Fibroblast of lung (primary cell): Measurements from ENCODE around the gene RET. TPM values are rescaled to one million over a fixed set of nuclear protein-coding genes. Genes with fewer than 3 reads are reported as not detected.

Source experiments
- DNase-seq, 2 donors: peaks; one replicate each; pipeline versions ENCODE4 v3.0.0 to v3.0.0-alpha.2; 2010; ENCODE audit warnings: low read depth in 2 of 2
- H2AFZ ChIP-seq: 2 replicates; pipeline ENCODE4 v1.5.1; 2012; ENCODE audit warnings: low read length, control low read depth, inconsistent platforms
- H3K27ac ChIP-seq: 2 replicates; pipeline ENCODE4 v1.5.1; 2011; ENCODE audit warnings: low read length, control low read depth; ENCODE audit not compliant: insufficient read depth
- H3K27me3 ChIP-seq: 2 replicates; pipeline ENCODE4 v1.5.1; 2011; ENCODE audit warnings: mild to moderate bottlenecking, low read length; ENCODE audit not compliant: control insufficient read depth, insufficient read depth
- H3K36me3 ChIP-seq: 2 replicates; pipeline ENCODE4 v1.5.1; 2011; ENCODE audit warnings: low read length; ENCODE audit not compliant: control insufficient read depth, insufficient read depth
- H3K4me1 ChIP-seq: 2 replicates; pipeline ENCODE4 v1.5.1; 2011; ENCODE audit warnings: low read length; ENCODE audit not compliant: control insufficient read depth, insufficient read depth; ENCODE audit errors: extremely low read depth
- H3K4me2 ChIP-seq: 2 replicates; pipeline ENCODE4 v1.5.1; 2011; ENCODE audit warnings: low read length, control low read depth; ENCODE audit not compliant: insufficient read depth; ENCODE audit errors: extremely low read depth
- H3K4me3 ChIP-seq, 4 experiments: fragments of 200-600 bp in 1 of 4; sonication (generic) in 1 of 4; replicated peaks in 1 of 4; 2 replicates each; pipeline ENCODE4 v1.5.1; 2011 to 2016; ENCODE audit warnings: low read length in 4 of 4, low read depth in 3 of 4, mild to moderate bottlenecking in 3 of 4, control low read depth in 2 of 4, inconsistent platforms in 1 of 4, mixed read lengths in 1 of 4; ENCODE audit not compliant: insufficient read depth in 1 of 4; ENCODE audit errors: control extremely low read depth in 1 of 4
- H3K79me2 ChIP-seq: 2 replicates; pipeline ENCODE4 v1.5.1; 2012; ENCODE audit warnings: mild to moderate bottlenecking, low read length, inconsistent platforms; ENCODE audit not compliant: control insufficient read depth, insufficient read depth
- H3K9ac ChIP-seq: 2 replicates; pipeline ENCODE4 v1.5.1; 2011; ENCODE audit warnings: mild to moderate bottlenecking, low read length, control low read depth; ENCODE audit not compliant: insufficient read depth
- H3K9me3 ChIP-seq: 2 replicates; pipeline ENCODE4 v1.5.1; 2012; ENCODE audit warnings: low read depth, low read length; ENCODE audit not compliant: control insufficient read depth, insufficient read depth
- H4K20me1 ChIP-seq: 2 replicates; pipeline ENCODE4 v1.5.1; 2011; ENCODE audit warnings: low read length; ENCODE audit not compliant: control insufficient read depth, insufficient read depth; ENCODE audit errors: extremely low read depth
- CTCF ChIP-seq, 2 donors: IDR thresholded peaks in 1 of 2; conservative IDR thresholded peaks in 1 of 2; 1 replicate in 1 of 2; 2 replicates in 1 of 2; pipeline ENCODE4 v1.5.1; 2011 to 2012; ENCODE audit warnings: low read length in 2 of 2, control low read depth in 1 of 2, inconsistent platforms in 1 of 2, low read depth in 1 of 2, mild to moderate bottlenecking in 1 of 2
- EZH2 ChIP-seq: IDR thresholded peaks from 2 replicates; pipeline ENCODE4 v1.5.1; 2012; ENCODE audit warnings: low read length, control low read depth, mild to moderate bottlenecking; ENCODE audit errors: missing control alignments
- polyA plus RNA-seq, 2 donors: library from polyadenylated mRNA; depleted of rRNA in 1 of 2; stranded (reverse) in 1 of 2; unstranded in 1 of 2; fragments of >200 nt; gene quantifications; 2 replicates each; pipeline ENCODE4 v1.2.1, GENCODE V29; 2011 to 2012; ENCODE audit warnings: missing spikeins in 1 of 2
- total RNA-seq: library from RNA; depleted of rRNA; stranded (reverse); fragments of >200 nt; gene quantifications from 2 replicates; pipeline ENCODE4 v1.2.1, GENCODE V29; 2014

RET gene
- total and polyA plus RNA-seq, 2 donors (not counting 1 experiment from before 2014, with no cell fraction given) = 0.08 to 0.83 TPM

DNA sequence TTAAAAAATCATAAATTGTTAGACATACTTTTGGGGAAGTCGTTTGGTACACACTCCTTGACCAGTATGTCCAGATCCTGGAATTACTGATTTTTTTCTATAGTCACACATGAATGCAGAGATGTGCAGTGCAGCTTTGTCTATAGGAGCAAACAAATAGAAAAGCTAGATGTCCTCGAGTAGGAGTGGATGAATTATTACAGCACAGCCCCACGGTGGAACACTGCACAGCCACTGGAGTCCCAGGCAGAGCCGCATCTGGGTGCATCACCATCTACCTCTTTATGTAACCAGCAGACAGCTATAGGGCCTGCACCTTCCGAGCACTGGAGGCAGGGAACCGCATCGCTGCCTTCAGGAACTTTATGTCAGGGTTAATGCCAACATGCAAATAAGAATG is 17.0 kb upstream of the RET start:
- Histone ChIP-seq H3K36me3 (no peaks in the 10 kb centered on the region), H4K20me1 (no peaks in the 10 kb centered on the region), H3K79me2 (no peaks in the 10 kb centered on the region), H3K9ac (no peak overlapping the region), H3K4me3 (no peak overlapping the region), H3K27ac (no peak overlapping the region), H3K27me3 (no peaks in the 10 kb centered on the region), H3K9me3 (no peaks in the 10 kb centered on the region), H3K4me2 (no peak overlapping the region), H2AFZ (no peak overlapping the region), H3K4me1 (no peaks in the 10 kb centered on the region)
- no peak for TF ChIP-seq EZH2
- no peak for TF ChIP-seq CTCF (conservative IDR thresholded peaks at IDR 0.05 in 1 of 2, IDR thresholded peaks at IDR 0.05 in 1 of 2; ENCODE audit: low read depth in 1 of 2, low read length in 2 of 2)
- no peak for DNase-seq

GRCh38 chr10:43060291-43060690 is 16.6 kb upstream of the RET start:
- Histone ChIP-seq H3K9me3 (no peaks in the 10 kb centered on the region), H3K27me3 (no peaks in the 10 kb centered on the region), H3K4me3 (no peak overlapping the region), H3K9ac (no peak overlapping the region), H3K27ac (no peak overlapping the region), H3K4me1 (no peaks in the 10 kb centered on the region), H4K20me1 (no peaks in the 10 kb centered on the region), H3K79me2 (no peaks in the 10 kb centered on the region), H3K4me2 (no peak overlapping the region), H3K36me3 (no peaks in the 10 kb centered on the region), H2AFZ (no peak overlapping the region)
- no peak for TF ChIP-seq EZH2
- no peak for DNase-seq

- no peak overlapping the region for H3K27ac ChIP-seq
These were observed 15.5 kb upstream of the RET start for GRCh38 chr10:43061331-43061730.

More at GRCh38 chr10:43061331-43061730, 15.5 kb upstream of the RET start:
- no peak for DNase-seq
- H3K79me2 ChIP-seq = no peaks in the 10 kb centered on the region
- H3K27me3 ChIP-seq = no peaks in the 10 kb centered on the region
- H3K36me3 ChIP-seq = no peaks in the 10 kb centered on the region
- no peaks in the 10 kb centered on the region for H3K4me1 ChIP-seq
- H3K4me3 ChIP-seq = no peak overlapping the region
- H3K9ac ChIP-seq = no peak overlapping the region
- H4K20me1 ChIP-seq = no peaks in the 10 kb centered on the region
- H3K9me3 ChIP-seq = no peaks in the 10 kb centered on the region
- no peak overlapping the region for H3K4me2 ChIP-seq
- no peak overlapping the region for H2AFZ ChIP-seq
- TF ChIP-seq CTCF (conservative IDR thresholded peaks at IDR 0.05 in 1 of 2, IDR thresholded peaks at IDR 0.05 in 1 of 2; ENCODE audit: low read depth in 1 of 2, low read length in 2 of 2) (no peak), EZH2 (no peak)
